ENCODE measurements around the gene UNK. TPM values are rescaled to one million over a fixed set of nuclear protein-coding genes. Genes with fewer than 3 reads are reported as not detected.

Gene UNK
- total and polyA plus RNA-seq, 4 donors, result 4.0 to 16.4 (median 8.9) TPM

DNA sequence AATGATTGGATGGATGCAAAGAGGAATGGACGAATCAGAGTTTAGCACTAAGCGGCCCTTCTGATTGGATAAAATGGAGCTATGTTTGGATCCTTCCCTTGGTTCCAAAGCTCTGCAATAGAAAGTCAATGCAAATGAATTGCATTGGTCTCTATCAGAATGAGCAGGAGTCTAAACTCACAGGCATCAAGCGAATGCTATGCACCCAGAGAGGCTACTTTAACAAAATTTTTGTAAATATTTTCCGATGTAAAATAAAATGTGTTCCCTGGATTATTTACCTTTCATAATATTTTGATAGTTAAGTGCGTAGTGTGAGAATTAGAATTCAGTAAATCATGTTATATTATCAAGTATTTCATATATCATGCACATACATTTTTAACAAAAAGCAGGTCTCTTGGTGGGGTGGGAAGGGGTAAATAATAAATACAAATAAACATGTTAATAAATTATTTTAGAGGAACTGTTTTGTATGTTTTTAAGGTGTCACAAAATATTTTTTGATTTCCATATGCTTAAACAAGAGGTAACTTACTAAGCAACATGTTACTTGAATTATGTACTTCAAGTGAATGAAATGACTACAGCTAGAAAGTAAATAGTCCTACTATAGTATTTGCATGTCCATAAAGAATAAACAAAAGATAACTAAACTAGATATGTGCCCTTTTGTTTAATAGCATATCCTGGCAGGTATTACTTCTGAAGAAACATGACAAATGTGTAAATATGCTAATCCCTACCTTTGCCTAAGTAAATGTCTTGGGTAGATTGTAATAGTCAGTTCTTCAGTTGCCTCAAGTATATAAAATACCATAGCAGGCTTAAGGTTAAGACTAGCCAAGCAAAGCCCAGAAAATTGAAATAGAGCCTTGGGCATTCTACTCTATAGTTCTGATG, 4.4 kb upstream of the UNK start:
- Histone ChIP-seq H3K4me3 (ENCODE audit: low read depth in 1 of 3, low read length in 3 of 3) (no peak overlapping the region), H3K27ac (ENCODE audit: low read depth in 1 of 2, low read length in 2 of 2) (peak overlapping the region; percentile 92 to 98), H3K27me3 (ENCODE audit: control insufficient read depth in 4 of 4, insufficient read depth in 4 of 4, low read length in 3 of 4) (no peaks in the 10 kb centered on the region), H3K9me3 (ENCODE audit: control insufficient read depth in 4 of 4, low read length in 3 of 4) (no peaks in the 10 kb centered on the region), H3K36me3 (ENCODE audit: control insufficient read depth in 4 of 4, insufficient read depth in 3 of 4, low read depth in 1 of 4, low read length in 3 of 4) (peaks cover 0 to 13% (median 8%) of the 10 kb centered on the region in 4 donors), H3K4me1 (ENCODE audit: control insufficient read depth in 4 of 4, insufficient read depth in 4 of 4, low read length in 3 of 4) (peaks cover 3 to 40% (median 23%) of the 10 kb centered on the region in 4 donors), H3K9ac (ENCODE audit: low read depth in 1 of 2, low read length in 2 of 2) (no peak overlapping the region)
- TF ChIP-seq HNF4A (conservative IDR thresholded peaks at IDR 0.05) (peak; percentile 33 to 49), RAD21 (IDR thresholded peaks at IDR 0.05) (no peak), GABPA (IDR thresholded peaks at IDR 0.05 in 1 of 2, conservative IDR thresholded peaks at IDR 0.05 in 1 of 2) (no peak), EGR1 (IDR thresholded peaks at IDR 0.05; ENCODE audit: low read depth in 2 of 2) (no peak), JUND (IDR thresholded peaks at IDR 0.05) (no peak), FOXA1 (IDR thresholded peaks at IDR 0.05) (no peak), TAF1 (conservative IDR thresholded peaks at IDR 0.05) (peak; percentile 21), NR2F2 (IDR thresholded peaks at IDR 0.05) (no peak), YY1 (IDR thresholded peaks at IDR 0.05) (peak; percentile 48), HNF4G (IDR thresholded peaks at IDR 0.05) (no peak), SP1 (IDR thresholded peaks at IDR 0.05) (no peak), RXRA (IDR thresholded peaks at IDR 0.05) (peak in 1 of 2 donors; percentile 18), FOXA2 (IDR thresholded peaks at IDR 0.05) (no peak)
- TF ChIP-seq, protein P1, sequence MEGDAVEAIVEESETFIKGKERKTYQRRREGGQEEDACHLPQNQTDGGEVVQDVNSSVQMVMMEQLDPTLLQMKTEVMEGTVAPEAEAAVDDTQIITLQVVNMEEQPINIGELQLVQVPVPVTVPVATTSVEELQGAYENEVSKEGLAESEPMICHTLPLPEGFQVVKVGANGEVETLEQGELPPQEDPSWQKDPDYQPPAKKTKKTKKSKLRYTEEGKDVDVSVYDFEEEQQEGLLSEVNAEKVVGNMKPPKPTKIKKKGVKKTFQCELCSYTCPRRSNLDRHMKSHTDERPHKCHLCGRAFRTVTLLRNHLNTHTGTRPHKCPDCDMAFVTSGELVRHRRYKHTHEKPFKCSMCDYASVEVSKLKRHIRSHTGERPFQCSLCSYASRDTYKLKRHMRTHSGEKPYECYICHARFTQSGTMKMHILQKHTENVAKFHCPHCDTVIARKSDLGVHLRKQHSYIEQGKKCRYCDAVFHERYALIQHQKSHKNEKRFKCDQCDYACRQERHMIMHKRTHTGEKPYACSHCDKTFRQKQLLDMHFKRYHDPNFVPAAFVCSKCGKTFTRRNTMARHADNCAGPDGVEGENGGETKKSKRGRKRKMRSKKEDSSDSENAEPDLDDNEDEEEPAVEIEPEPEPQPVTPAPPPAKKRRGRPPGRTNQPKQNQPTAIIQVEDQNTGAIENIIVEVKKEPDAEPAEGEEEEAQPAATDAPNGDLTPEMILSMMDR (IDR thresholded peaks at IDR 0.05; ENCODE audit: low read depth, low read length, missing input control), result no peak
- TF ChIP-seq, protein P2, sequence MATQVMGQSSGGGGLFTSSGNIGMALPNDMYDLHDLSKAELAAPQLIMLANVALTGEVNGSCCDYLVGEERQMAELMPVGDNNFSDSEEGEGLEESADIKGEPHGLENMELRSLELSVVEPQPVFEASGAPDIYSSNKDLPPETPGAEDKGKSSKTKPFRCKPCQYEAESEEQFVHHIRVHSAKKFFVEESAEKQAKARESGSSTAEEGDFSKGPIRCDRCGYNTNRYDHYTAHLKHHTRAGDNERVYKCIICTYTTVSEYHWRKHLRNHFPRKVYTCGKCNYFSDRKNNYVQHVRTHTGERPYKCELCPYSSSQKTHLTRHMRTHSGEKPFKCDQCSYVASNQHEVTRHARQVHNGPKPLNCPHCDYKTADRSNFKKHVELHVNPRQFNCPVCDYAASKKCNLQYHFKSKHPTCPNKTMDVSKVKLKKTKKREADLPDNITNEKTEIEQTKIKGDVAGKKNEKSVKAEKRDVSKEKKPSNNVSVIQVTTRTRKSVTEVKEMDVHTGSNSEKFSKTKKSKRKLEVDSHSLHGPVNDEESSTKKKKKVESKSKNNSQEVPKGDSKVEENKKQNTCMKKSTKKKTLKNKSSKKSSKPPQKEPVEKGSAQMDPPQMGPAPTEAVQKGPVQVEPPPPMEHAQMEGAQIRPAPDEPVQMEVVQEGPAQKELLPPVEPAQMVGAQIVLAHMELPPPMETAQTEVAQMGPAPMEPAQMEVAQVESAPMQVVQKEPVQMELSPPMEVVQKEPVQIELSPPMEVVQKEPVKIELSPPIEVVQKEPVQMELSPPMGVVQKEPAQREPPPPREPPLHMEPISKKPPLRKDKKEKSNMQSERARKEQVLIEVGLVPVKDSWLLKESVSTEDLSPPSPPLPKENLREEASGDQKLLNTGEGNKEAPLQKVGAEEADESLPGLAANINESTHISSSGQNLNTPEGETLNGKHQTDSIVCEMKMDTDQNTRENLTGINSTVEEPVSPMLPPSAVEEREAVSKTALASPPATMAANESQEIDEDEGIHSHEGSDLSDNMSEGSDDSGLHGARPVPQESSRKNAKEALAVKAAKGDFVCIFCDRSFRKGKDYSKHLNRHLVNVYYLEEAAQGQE (IDR thresholded peaks at IDR 0.05), result peak; percentile 36
- TF ChIP-seq, protein P3, sequence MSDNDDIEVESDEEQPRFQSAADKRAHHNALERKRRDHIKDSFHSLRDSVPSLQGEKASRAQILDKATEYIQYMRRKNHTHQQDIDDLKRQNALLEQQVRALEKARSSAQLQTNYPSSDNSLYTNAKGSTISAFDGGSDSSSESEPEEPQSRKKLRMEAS (IDR thresholded peaks at IDR 0.05), result no peak
- TF ChIP-seq, protein P4, sequence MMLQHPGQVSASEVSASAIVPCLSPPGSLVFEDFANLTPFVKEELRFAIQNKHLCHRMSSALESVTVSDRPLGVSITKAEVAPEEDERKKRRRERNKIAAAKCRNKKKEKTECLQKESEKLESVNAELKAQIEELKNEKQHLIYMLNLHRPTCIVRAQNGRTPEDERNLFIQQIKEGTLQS (IDR thresholded peaks at IDR 0.05), result no peak
- TF ChIP-seq, protein P5, sequence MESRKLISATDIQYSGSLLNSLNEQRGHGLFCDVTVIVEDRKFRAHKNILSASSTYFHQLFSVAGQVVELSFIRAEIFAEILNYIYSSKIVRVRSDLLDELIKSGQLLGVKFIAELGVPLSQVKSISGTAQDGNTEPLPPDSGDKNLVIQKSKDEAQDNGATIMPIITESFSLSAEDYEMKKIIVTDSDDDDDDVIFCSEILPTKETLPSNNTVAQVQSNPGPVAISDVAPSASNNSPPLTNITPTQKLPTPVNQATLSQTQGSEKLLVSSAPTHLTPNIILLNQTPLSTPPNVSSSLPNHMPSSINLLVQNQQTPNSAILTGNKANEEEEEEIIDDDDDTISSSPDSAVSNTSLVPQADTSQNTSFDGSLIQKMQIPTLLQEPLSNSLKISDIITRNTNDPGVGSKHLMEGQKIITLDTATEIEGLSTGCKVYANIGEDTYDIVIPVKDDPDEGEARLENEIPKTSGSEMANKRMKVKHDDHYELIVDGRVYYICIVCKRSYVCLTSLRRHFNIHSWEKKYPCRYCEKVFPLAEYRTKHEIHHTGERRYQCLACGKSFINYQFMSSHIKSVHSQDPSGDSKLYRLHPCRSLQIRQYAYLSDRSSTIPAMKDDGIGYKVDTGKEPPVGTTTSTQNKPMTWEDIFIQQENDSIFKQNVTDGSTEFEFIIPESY (IDR thresholded peaks at IDR 0.05), result no peak
- 23% methylated on average over 5 of the region's 5 CpGs for WGBS
- DNase-seq (ENCODE audit: low spot score), result no peak
